H1 (cell line): Measurements from ENCODE around the gene SRRM3.

Experiments
- CBX8 ChIP-seq: fragments of 300-800, 300-1000 bp; sonication (generic); IDR thresholded peaks from 2 replicates; pipeline ENCODE4 v1.7.1; 2016; ENCODE audit warnings: low read depth, low read length, borderline replicate concordance
- CTCF ChIP-seq, 3 experiments: IDR thresholded peaks; 1 replicate in 2 of 3; 2 replicates in 1 of 3; pipeline versions ENCODE4 v1.5.1 to v1.6.1; 2011; ENCODE audit warnings: low read length in 3 of 3, mild to moderate bottlenecking in 3 of 3, inconsistent platforms in 2 of 3, low read depth in 1 of 3, moderate library complexity in 1 of 3; ENCODE audit not compliant: insufficient read depth in 1 of 3; ENCODE audit errors: control extremely low read depth in 1 of 3
- JUND ChIP-seq: IDR thresholded peaks from 2 replicates; pipeline ENCODE4 v1.6.1; 2011; ENCODE audit warnings: mild to moderate bottlenecking, improper control_type of control experiment, low read length
- RFX5 ChIP-seq: IDR thresholded peaks from 2 replicates; pipeline ENCODE4 v1.6.1; 2011; ENCODE audit warnings: low read depth, low read length, improper control_type of control experiment, borderline replicate concordance
- SP4 ChIP-seq: IDR thresholded peaks from 2 replicates; pipeline ENCODE4 v1.6.1; 2012; ENCODE audit warnings: low read length, inconsistent platforms

GRCh38 chr7:76294344-76295024, 92.8 kb downstream of the SRRM3 start:
- TF ChIP-seq RFX5 = no peak
- no peak for TF ChIP-seq CTCF (IDR thresholded peaks at IDR 0.05; ENCODE audit: control extremely low read depth in 1 of 3, insufficient read depth in 1 of 3, low read depth in 1 of 3, low read length in 3 of 3)
- TF ChIP-seq JUND = no peak
- no peak for TF ChIP-seq CBX8
- TF ChIP-seq SP4 = no peak
